Neuronal stem cell (in vitro differentiated cells): Measurements from ENCODE around the gene EMILIN3. TPM values are rescaled to one million over a fixed set of nuclear protein-coding genes. Genes with fewer than 3 reads are reported as not detected.

Source experiments
- DNase-seq: peaks from one replicate; pipeline ENCODE4 v3.0.0-alpha.2; 2013; ENCODE audit warnings: low spot score
- H2AFZ ChIP-seq: one replicate; pipeline ENCODE4 v1.6.1; 2013; ENCODE audit warnings: mild to moderate bottlenecking, low read length, inconsistent platforms
- H2AK5ac ChIP-seq: 2 replicates; pipeline ENCODE4 v1.6.1; 2013; ENCODE audit warnings: low read depth, mild to moderate bottlenecking, inconsistent platforms, low read length, moderate library complexity, mixed read lengths
- H2BK120ac ChIP-seq: 2 replicates; pipeline ENCODE4 v1.6.1; 2013; ENCODE audit warnings: low read depth, mild to moderate bottlenecking, inconsistent platforms, low read length, moderate library complexity, mixed read lengths
- H2BK12ac ChIP-seq: one replicate; pipeline ENCODE4 v1.6.1; 2013; ENCODE audit warnings: low read length, inconsistent platforms
- H2BK15ac ChIP-seq: 2 replicates; pipeline ENCODE4 v1.6.1; 2013; ENCODE audit warnings: mild to moderate bottlenecking, low read length, inconsistent platforms, mixed read lengths
- H2BK5ac ChIP-seq: one replicate; pipeline ENCODE4 v1.6.1; 2013; ENCODE audit warnings: inconsistent platforms, mild to moderate bottlenecking, low read length, moderate library complexity
- H3K14ac ChIP-seq: one replicate; pipeline ENCODE4 v1.6.1; 2013; ENCODE audit warnings: low read length, inconsistent platforms
- H3K18ac ChIP-seq: 2 replicates; pipeline ENCODE4 v1.6.1; 2013; ENCODE audit warnings: low read length, inconsistent platforms
- H3K23ac ChIP-seq: 2 replicates; pipeline ENCODE4 v1.6.1; 2013; ENCODE audit warnings: low read depth, mild to moderate bottlenecking, mixed read lengths, low read length, inconsistent platforms; ENCODE audit not compliant: poor library complexity
- H3K27ac ChIP-seq: replicated peaks from 3 replicates; pipeline ENCODE4 v1.5.1; 2013; ENCODE audit warnings: low read length, inconsistent platforms
- H3K27me3 ChIP-seq, 3 experiments: 2 replicates each; pipeline ENCODE4 v1.6.1; 2013; ENCODE audit warnings: low read length in 3 of 3, mild to moderate bottlenecking in 2 of 3, inconsistent platforms in 1 of 3, low read depth in 1 of 3, mixed read lengths in 1 of 3, moderate library complexity in 1 of 3; ENCODE audit not compliant: control insufficient read depth in 3 of 3, insufficient read depth in 3 of 3
- H3K36me3 ChIP-seq, 2 donors: replicated peaks in 1 of 2; 2 replicates each; pipeline ENCODE4 v1.6.1; 2013; ENCODE audit warnings: low read length in 2 of 2; ENCODE audit not compliant: control insufficient read depth in 2 of 2, insufficient read depth in 2 of 2
- H3K4ac ChIP-seq: 2 replicates; pipeline ENCODE4 v1.6.1; 2013; ENCODE audit warnings: inconsistent platforms, mild to moderate bottlenecking, low read length, moderate library complexity
- H3K4me1 ChIP-seq, 2 donors: 1 replicate in 1 of 2; 2 replicates in 1 of 2; pipeline ENCODE4 v1.6.1; 2013; ENCODE audit warnings: low read length in 2 of 2, low read depth in 1 of 2; ENCODE audit not compliant: control insufficient read depth in 2 of 2, insufficient read depth in 1 of 2
- H3K4me2 ChIP-seq: one replicate; pipeline ENCODE4 v1.6.1; 2013; ENCODE audit warnings: mild to moderate bottlenecking, low read length, inconsistent platforms; ENCODE audit not compliant: insufficient read depth, poor library complexity, severe bottlenecking
- H3K4me3 ChIP-seq, 2 donors: 2 replicates each; pipeline ENCODE4 v1.5.1; 2013; ENCODE audit warnings: low read length in 2 of 2, mild to moderate bottlenecking in 2 of 2, inconsistent platforms in 1 of 2, moderate library complexity in 1 of 2
- H3K79me1 ChIP-seq: one replicate; pipeline ENCODE4 v1.6.1; 2013; ENCODE audit warnings: low read depth, mild to moderate bottlenecking, inconsistent platforms, low read length, moderate library complexity
- H3K9ac ChIP-seq: one replicate; pipeline ENCODE4 v1.6.1; 2013; ENCODE audit warnings: mild to moderate bottlenecking, low read depth, low read length, inconsistent platforms; ENCODE audit not compliant: poor library complexity
- H3K9me3 ChIP-seq, 2 donors: replicated peaks in 1 of 2; 2 replicates each; pipeline versions ENCODE3 to v1.6.1; 2013; ENCODE audit warnings: low read length in 2 of 2, mild to moderate bottlenecking in 2 of 2, inconsistent platforms in 1 of 2, low read depth in 1 of 2, mixed read lengths in 1 of 2, moderate library complexity in 1 of 2; ENCODE audit not compliant: control insufficient read depth in 2 of 2, insufficient read depth in 1 of 2
- H4K8ac ChIP-seq: one replicate; pipeline ENCODE4 v1.6.1; 2013; ENCODE audit warnings: low read depth, mild to moderate bottlenecking, inconsistent platforms, low read length, moderate library complexity
- H4K91ac ChIP-seq: one replicate; pipeline ENCODE4 v1.6.1; 2013; ENCODE audit warnings: low read length, low read depth, mild to moderate bottlenecking, inconsistent platforms; ENCODE audit not compliant: poor library complexity
- WGBS, 2 donors: extraction: QIAGEN DNeasy Blood & Tissue Kit; methylation state at CpG; one replicate each; pipeline ENCODE4 v1.1.7; 2013; ENCODE audit warnings: missing lambda C conversion rate in 2 of 2, mixed read lengths in 1 of 2; ENCODE audit not compliant: insufficient read length in 2 of 2, insufficient replicate concordance in 1 of 2; ENCODE audit errors: extremely low coverage in 2 of 2; 5-methylcytosine and 5-hydroxymethylcytosine counted together
- polyA plus RNA-seq, 2 experiments: library from polyadenylated mRNA; stranded (reverse); fragments of 200-250 nt; gene quantifications; one replicate each; pipeline ENCODE4 v1.2.3, GENCODE V29; 2013

Gene EMILIN3
- polyA plus RNA-seq (2013, experiment 1 of 2): 5.3 TPM
- polyA plus RNA-seq (2013, experiment 2 of 2): 5.2 TPM

DNA sequence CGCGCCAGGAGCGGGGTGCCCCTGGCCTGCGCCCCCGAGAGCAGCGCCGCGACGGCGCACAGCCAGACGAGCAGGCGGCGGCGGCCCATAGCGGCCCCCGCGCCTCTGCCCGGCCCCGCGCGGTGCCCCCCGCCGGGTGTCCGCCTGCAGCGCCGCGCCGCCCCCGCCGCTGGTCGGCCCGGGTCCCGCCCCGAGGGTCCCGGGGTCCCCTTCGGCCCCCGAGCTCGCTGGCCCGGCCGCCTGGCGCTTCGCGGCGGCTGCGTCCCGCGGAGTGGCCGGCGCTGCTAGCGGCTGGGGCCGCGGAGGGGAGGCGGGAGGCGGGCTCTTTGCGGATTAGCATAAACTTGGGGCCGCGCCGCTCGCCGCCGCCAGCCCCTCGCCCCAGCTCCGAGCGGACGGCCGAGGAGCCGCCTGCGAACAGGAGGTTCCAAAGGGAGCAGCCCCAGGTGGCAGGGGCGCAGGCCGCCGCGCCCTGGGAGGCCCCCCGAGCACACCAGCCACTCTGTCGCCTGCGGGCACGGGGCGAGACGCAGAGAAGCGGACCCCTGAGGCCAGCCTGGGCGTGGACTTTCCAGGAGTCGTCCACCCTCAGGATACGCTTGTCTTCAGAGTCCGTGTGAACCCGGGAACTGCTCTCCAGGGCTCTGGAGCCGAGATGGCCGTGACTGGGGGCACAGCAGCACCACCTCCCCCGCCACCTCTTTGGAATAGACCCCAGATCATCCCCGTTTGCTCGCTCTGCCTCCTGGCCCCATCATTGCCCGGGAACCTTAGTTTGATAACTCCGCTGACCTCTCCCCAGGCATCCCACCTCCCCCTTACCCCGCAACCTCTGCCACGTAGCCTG, at the start of gene EMILIN3:
Gene EMILIN3, minus strand, starts transcription at position 273 of the 847 bp plus-strand sequence. Its CDS starts 184 bp downstream, at position 89.
- Histone ChIP-seq H3K4ac (no peak within 1 kb of the TSS), H2BK120ac (peak within 1 kb of the TSS; percentile 27), H3K4me2 (peak within 1 kb of the TSS; percentile 91), H3K4me1 (peaks cover 0 to 2% of the 10 kb centered on the region in 2 donors), H2BK12ac (no peak within 1 kb of the TSS), H2AFZ (peak within 1 kb of the TSS; percentile 97), H3K27ac (no peak within 1 kb of the TSS), H3K23ac (no peak within 1 kb of the TSS), H4K91ac (no peak within 1 kb of the TSS), H2BK5ac (no peak within 1 kb of the TSS), H3K27me3 (peaks cover 6 to 47% (median 43%) of the 10 kb centered on the region in 3 experiments), H3K14ac (peak within 1 kb of the TSS; percentile 72), H4K8ac (no peak within 1 kb of the TSS), H3K9ac (peak within 1 kb of the TSS; percentile 94), H3K4me3 (peak within 1 kb of the TSS; percentile 42 to 84), H3K79me1 (peaks cover 3% of the 10 kb centered on the region), H2AK5ac (peak within 1 kb of the TSS; percentile 1), H3K18ac (peak within 1 kb of the TSS; percentile 96), H2BK15ac (peak within 1 kb of the TSS; percentile 84), H3K9me3 (peaks cover 3 to 7% of the 10 kb centered on the region in 2 donors), H3K36me3 (peaks cover 0 to 2% of the 10 kb centered on the region in 2 donors)
- DNase-seq: peak; percentile 62
- no CpG with 5 or more reads among the region's 93 CpGs for WGBS, 2 donors

GRCh38 chr20:41415191-41415590, 48.6 kb upstream of the EMILIN3 start:
- no peaks in the 10 kb centered on the region for H3K27me3 ChIP-seq
- H3K4ac ChIP-seq: no peak overlapping the region
- no peak overlapping the region for H3K4me3 ChIP-seq
- H3K36me3 ChIP-seq: peaks cover 54 to 100% of the 10 kb centered on the region in 2 donors
- no peak overlapping the region for H3K18ac ChIP-seq
- no peak overlapping the region for H3K27ac ChIP-seq
- no peak overlapping the region for H2BK12ac ChIP-seq
- H3K4me2 ChIP-seq: no peak overlapping the region
- H3K9ac ChIP-seq: no peak overlapping the region
- no CpG with 5 or more reads among the region's 8 CpGs for WGBS, 2 donors
- no peaks in the 10 kb centered on the region for H3K9me3 ChIP-seq
- H4K8ac ChIP-seq: no peak overlapping the region
- H2AK5ac ChIP-seq: no peak overlapping the region
- peaks cover 0 to 5% of the 10 kb centered on the region in 2 donors for H3K4me1 ChIP-seq
- H3K14ac ChIP-seq: no peak overlapping the region
- no peak overlapping the region for H2BK15ac ChIP-seq
- no peaks in the 10 kb centered on the region for H3K79me1 ChIP-seq
- no peak overlapping the region for H2BK120ac ChIP-seq
- no peak overlapping the region for H4K91ac ChIP-seq
- no peak overlapping the region for H2BK5ac ChIP-seq
- no peak overlapping the region for H3K23ac ChIP-seq
- no peak for DNase-seq
- no peak overlapping the region for H2AFZ ChIP-seq

DNA sequence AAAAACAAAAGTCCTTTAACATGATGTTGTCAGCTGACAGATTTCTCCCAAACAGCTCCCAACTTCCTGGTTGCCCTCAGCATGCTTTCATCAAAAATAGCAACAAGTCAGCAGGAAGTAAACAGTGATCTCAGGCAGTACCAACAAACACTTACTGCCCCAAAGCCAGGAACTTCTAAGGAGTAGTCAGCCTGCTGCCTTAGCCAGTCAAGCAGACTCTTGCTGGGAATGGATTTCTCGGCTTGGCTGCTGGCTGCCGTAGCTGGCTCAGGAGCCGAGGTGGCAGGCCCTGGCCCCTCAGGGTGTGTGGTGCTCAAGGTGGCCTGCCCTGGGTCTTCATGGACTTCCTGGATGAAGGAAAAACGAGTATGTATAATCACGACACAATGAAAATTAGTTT, 46.6 kb upstream of the EMILIN3 start:
- Histone ChIP-seq H3K36me3 (peaks cover 51 to 100% of the 10 kb centered on the region in 2 donors), H3K9ac (no peak overlapping the region), H4K8ac (no peak overlapping the region), H2BK12ac (no peak overlapping the region), H3K4me3 (no peak overlapping the region), H3K4ac (no peak overlapping the region), H3K14ac (no peak overlapping the region), H2BK5ac (no peak overlapping the region), H2AK5ac (no peak overlapping the region), H2BK120ac (no peak overlapping the region), H3K4me2 (no peak overlapping the region), H3K27me3 (no peaks in the 10 kb centered on the region), H3K79me1 (no peaks in the 10 kb centered on the region), H3K27ac (no peak overlapping the region), H3K4me1 (peaks cover 0 to 5% of the 10 kb centered on the region in 2 donors), H4K91ac (no peak overlapping the region), H3K18ac (no peak overlapping the region), H3K9me3 (no peaks in the 10 kb centered on the region), H2BK15ac (no peak overlapping the region), H3K23ac (no peak overlapping the region), H2AFZ (no peak overlapping the region)
- WGBS, 2 donors: no CpG with 5 or more reads among the region's 5 CpGs
- DNase-seq: no peak

DNA sequence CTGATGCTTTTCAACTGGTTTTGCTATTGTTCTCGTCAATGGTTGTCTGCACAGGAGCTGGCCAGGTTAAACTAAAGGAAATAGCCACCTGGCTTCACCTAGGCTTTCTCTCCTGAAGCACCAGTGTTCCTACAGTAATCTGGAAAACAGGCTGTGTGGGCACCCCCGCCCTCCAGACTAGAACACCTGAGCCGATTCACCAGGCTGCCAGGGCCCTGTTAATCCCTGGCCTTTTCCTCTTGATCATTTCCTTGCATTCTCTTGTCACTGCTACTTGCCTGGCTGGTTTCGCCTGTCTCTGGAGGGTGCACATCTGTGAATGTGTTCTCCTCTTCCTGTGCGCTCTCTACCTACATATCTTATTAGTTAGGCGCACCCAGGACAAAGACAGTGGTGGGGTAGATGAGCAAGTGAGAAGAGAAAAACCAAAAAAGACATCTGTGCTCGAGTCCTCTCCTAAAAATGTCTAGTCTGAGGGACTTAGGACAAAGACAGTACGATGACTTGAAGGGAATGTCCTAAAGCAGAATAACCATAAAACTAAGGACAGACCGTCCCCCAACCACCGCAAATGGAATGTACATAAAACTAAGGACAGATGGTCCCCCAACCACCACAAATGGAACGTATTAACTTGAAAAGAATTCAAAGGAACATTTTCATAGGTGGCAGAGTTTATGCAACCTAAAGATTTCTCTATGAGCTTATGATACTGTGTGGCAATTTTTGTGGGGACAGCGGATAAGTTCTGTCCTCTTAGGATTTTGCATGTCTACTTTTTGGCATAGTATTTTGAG, 45.9 kb upstream of the EMILIN3 start:
- Histone ChIP-seq H3K36me3 (peaks cover 51 to 100% of the 10 kb centered on the region in 2 donors), H3K79me1 (no peaks in the 10 kb centered on the region), H2AK5ac (no peak overlapping the region), H3K4ac (no peak overlapping the region), H3K27ac (no peak overlapping the region), H3K9ac (no peak overlapping the region), H2BK12ac (no peak overlapping the region), H3K4me1 (peaks cover 0 to 5% of the 10 kb centered on the region in 2 donors), H3K4me3 (no peak overlapping the region), H2BK5ac (no peak overlapping the region), H3K14ac (no peak overlapping the region), H4K8ac (no peak overlapping the region), H3K9me3 (no peaks in the 10 kb centered on the region), H2BK120ac (no peak overlapping the region), H2BK15ac (no peak overlapping the region), H3K27me3 (no peaks in the 10 kb centered on the region), H3K23ac (no peak overlapping the region), H3K18ac (no peak overlapping the region), H2AFZ (no peak overlapping the region), H4K91ac (no peak overlapping the region), H3K4me2 (no peak overlapping the region)
- no peak for DNase-seq
- no CpG with 5 or more reads among the region's 12 CpGs for WGBS, 2 donors
